ENCODE measurements around the gene BNC2.

DNA sequence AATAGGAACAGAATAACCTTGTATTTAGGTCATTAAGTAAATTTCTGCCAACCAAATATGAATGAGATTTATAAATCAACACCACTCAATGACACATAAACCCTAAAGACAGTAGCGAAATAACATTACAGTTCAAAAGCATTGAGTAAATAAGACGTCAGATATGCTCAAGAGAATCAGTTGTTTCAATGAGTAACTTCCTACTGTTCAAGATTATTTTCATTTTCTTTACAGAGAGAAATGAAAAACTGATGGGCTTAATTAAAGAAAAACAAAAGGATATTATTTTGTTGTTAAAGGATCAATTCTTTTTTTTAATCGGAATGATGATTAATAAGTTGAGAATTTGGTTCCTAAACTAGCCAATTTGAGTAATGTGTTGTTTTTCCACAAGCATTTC is 150.1 kb downstream of the BNC2 start:
- TF ChIP-seq POLR2A (IDR thresholded peaks at IDR 0.05) (no peak), POLR2AphosphoS5 (IDR thresholded peaks at IDR 0.05) (no peak)
- TF ChIP-seq, protein P1, sequence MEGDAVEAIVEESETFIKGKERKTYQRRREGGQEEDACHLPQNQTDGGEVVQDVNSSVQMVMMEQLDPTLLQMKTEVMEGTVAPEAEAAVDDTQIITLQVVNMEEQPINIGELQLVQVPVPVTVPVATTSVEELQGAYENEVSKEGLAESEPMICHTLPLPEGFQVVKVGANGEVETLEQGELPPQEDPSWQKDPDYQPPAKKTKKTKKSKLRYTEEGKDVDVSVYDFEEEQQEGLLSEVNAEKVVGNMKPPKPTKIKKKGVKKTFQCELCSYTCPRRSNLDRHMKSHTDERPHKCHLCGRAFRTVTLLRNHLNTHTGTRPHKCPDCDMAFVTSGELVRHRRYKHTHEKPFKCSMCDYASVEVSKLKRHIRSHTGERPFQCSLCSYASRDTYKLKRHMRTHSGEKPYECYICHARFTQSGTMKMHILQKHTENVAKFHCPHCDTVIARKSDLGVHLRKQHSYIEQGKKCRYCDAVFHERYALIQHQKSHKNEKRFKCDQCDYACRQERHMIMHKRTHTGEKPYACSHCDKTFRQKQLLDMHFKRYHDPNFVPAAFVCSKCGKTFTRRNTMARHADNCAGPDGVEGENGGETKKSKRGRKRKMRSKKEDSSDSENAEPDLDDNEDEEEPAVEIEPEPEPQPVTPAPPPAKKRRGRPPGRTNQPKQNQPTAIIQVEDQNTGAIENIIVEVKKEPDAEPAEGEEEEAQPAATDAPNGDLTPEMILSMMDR (IDR thresholded peaks at IDR 0.05), result no peak
